HepG2 (cell line): ENCODE measurements around the gene HCK. TPM values are rescaled to one million over a fixed set of nuclear protein-coding genes. Genes with fewer than 3 reads are reported as not detected.

Experiments used
- FOXA1 ChIP-seq, 2 experiments: fragments of 450-650 bp in 1 of 2; sonication (generic) in 1 of 2; formaldehyde crosslinking in 1 of 2; IDR thresholded peaks; 2 replicates each; pipeline versions ENCODE4 v1.4.0 to v1.6.1; 2016 to 2020; ENCODE audit warnings: missing genetic modification reagents in 1 of 2
- FOXA3 ChIP-seq: IDR thresholded peaks from 2 replicates; pipeline ENCODE4 v1.6.1; 2016; ENCODE audit warnings: missing genetic modification reagents, missing compliant biosample characterization
- FOXM1 ChIP-seq: sonication (generic); formaldehyde crosslinking; IDR thresholded peaks from 2 replicates; pipeline ENCODE4 v1.5.0; 2020; ENCODE audit warnings: missing genetic modification reagents
- HNF4G ChIP-seq, 2 experiments: sonication (generic) in 1 of 2; formaldehyde crosslinking in 1 of 2; IDR thresholded peaks; 2 replicates each; pipeline versions ENCODE4 v1.4.0 to v1.6.1; 2011 to 2020; ENCODE audit warnings: borderline replicate concordance in 2 of 2, low read depth in 2 of 2, mild to moderate bottlenecking in 2 of 2, low read length in 1 of 2, missing genetic modification reagents in 1 of 2, moderate library complexity in 1 of 2
- HNRNPLL ChIP-seq: fragments of 200-400 bp; formaldehyde crosslinking; IDR thresholded peaks from 2 replicates; pipeline ENCODE4 v1.6.1; 2017; ENCODE audit warnings: mild to moderate bottlenecking, low read depth, low read length; ENCODE audit not compliant: poor library complexity, severe bottlenecking
- KLF9 ChIP-seq: IDR thresholded peaks from 2 replicates; pipeline ENCODE4 v1.6.1; 2016; ENCODE audit warnings: low read depth
- MIER2 ChIP-seq: IDR thresholded peaks from 2 replicates; pipeline ENCODE4 v1.6.1; 2016; ENCODE audit warnings: missing biosample characterization, missing genetic modification reagents
- NBN ChIP-seq: fragments of 450-650 bp; conservative IDR thresholded peaks from 2 replicates; pipeline ENCODE4 v1.6.1; 2017
- NCOR1 ChIP-seq: fragments of 200-600 bp; sonication (generic); IDR thresholded peaks from 2 replicates; pipeline ENCODE4 v1.7.0; 2017; ENCODE audit warnings: antibody characterized with exemption, low read length, borderline replicate concordance
- NPAS2 ChIP-seq: sonication (generic); formaldehyde crosslinking; IDR thresholded peaks from 2 replicates; pipeline ENCODE4 v1.8.0; 2022; ENCODE audit warnings: mild to moderate bottlenecking, missing genetic modification reagents, borderline replicate concordance
- RBM22 ChIP-seq: fragments of 200-400 bp; formaldehyde crosslinking; optimal IDR thresholded peaks from 2 replicates; pipeline ENCODE3; 2017; ENCODE audit warnings: mild to moderate bottlenecking, low read length, moderate library complexity
- SAFB2 ChIP-seq: sonication (generic); formaldehyde crosslinking; IDR thresholded peaks from 2 replicates; pipeline ENCODE4 v1.5.1; 2020; ENCODE audit warnings: missing genetic modification reagents, low read depth, mild to moderate bottlenecking, borderline replicate concordance
- SRSF1 ChIP-seq: fragments of 200-400 bp; formaldehyde crosslinking; optimal IDR thresholded peaks from 2 replicates; pipeline ENCODE3; 2017; ENCODE audit warnings: mild to moderate bottlenecking, low read depth, low read length, moderate library complexity
- TCF12 ChIP-seq, 2 experiments: fragments of 450-650 bp in 1 of 2; sonication (generic) in 1 of 2; formaldehyde crosslinking in 1 of 2; IDR thresholded peaks; 2 replicates each; pipeline versions ENCODE4 v1.6.1 to v1.8.0; 2017 to 2022; ENCODE audit warnings: antibody characterized with exemption in 1 of 2, mild to moderate bottlenecking in 1 of 2, missing genetic modification reagents in 1 of 2, moderate library complexity in 1 of 2
- ZNF383 ChIP-seq: sonication (generic); formaldehyde crosslinking; IDR thresholded peaks from 2 replicates; pipeline ENCODE4 v1.4.0; 2020; ENCODE audit warnings: missing genetic modification reagents, mild to moderate bottlenecking, borderline replicate concordance
- ZNF407 ChIP-seq: sonication (generic); formaldehyde crosslinking; IDR thresholded peaks from one replicate; pipeline ENCODE4 v1.5.1; 2020; ENCODE audit warnings: mild to moderate bottlenecking, missing genetic modification reagents; ENCODE audit errors: not compliant biosample characterization
- ZNF576 ChIP-seq: sonication (generic); formaldehyde crosslinking; IDR thresholded peaks from 2 replicates; pipeline ENCODE4 v1.4.0; 2020; ENCODE audit warnings: mild to moderate bottlenecking, missing genetic modification reagents
- ZSCAN12 ChIP-seq: sonication (generic); formaldehyde crosslinking; IDR thresholded peaks from 2 replicates; pipeline ENCODE4 v1.9.0; 2021; ENCODE audit warnings: mild to moderate bottlenecking, missing genetic modification reagents
- polyA plus RNA-seq, 8 experiments: library from polyadenylated mRNA; depleted of rRNA in 3 of 8; stranded (reverse) in 7 of 8; unstranded in 1 of 8; fragments of >200 nt; fragmentation: Illumina TruSeq in 4 of 8; extraction: Trizol in 4 of 8; gene quantifications; 2 replicates each; pipeline versions ENCODE4 v1.2.1 to v1.2.3, GENCODE V29; 2011 to 2016; ENCODE audit warnings: low read depth in 4 of 8, missing spikeins in 1 of 8, mixed read lengths in 1 of 8; ENCODE audit not compliant: insufficient read depth in 1 of 8
- total RNA-seq, 5 experiments: library from RNA; depleted of rRNA; stranded (reverse); fragments of >200 nt; fragmentation: Illumina TruSeq; extraction: Trizol; gene quantifications; 2 replicates each; pipeline ENCODE4 v1.2.3, GENCODE V29; 2016; ENCODE audit warnings: low read depth in 1 of 5

HCK gene
- total and polyA plus RNA-seq, 2 of the 13 experiments (the other 11 are each of a cell fraction or from before 2014, with no cell fraction given): 0.04 TPM; not detected in 1

- TF ChIP-seq MIER2 (no peak), SAFB2 (no peak), NPAS2 (CRISPR knock-in tag) (no peak), ZSCAN12 (CRISPR knock-in tag) (no peak), FOXA3 (CRISPR knock-in tag) (0 out of 2 replicates have a peak, but pooled peaks have one; percentile 16), RBM22 (no peak), FOXA1 (IDR thresholded peaks at IDR 0.05) (no peak), FOXA1 (CRISPR knock-in tag; IDR thresholded peaks at IDR 0.05) (no peak), TCF12 (IDR thresholded peaks at IDR 0.05) (no peak), TCF12 (CRISPR knock-in tag; IDR thresholded peaks at IDR 0.05) (no peak), FOXM1 (CRISPR knock-in tag) (no peak), ZNF407 (CRISPR knock-in tag) (no peak), NCOR1 (no peak), KLF9 (CRISPR knock-in tag) (no peak), ZNF383 (CRISPR knock-in tag) (no peak), HNF4G (IDR thresholded peaks at IDR 0.05; ENCODE audit: borderline replicate concordance, low read depth, low read length) (no peak), HNF4G (CRISPR knock-in tag; IDR thresholded peaks at IDR 0.05; ENCODE audit: borderline replicate concordance, low read depth) (no peak), SRSF1 (no peak), HNRNPLL (no peak), NBN (no peak), ZNF576 (CRISPR knock-in tag) (no peak)
These were observed 59.2 kb downstream of the HCK start (continued) for GRCh38 chr20:32111156-32111686.
